HG03039 (cell line): ENCODE results near the gene DEGS2.

Experiments
- ATAC-seq: cut with Tn5 transposase; IDR thresholded peaks from one replicate; pipeline ENCODE4 v1.9.1; 2021; ENCODE audit warnings: mild to moderate bottlenecking, moderate library complexity; ENCODE audit not compliant: unreplicated experiment

Gene DEGS2

DNA sequence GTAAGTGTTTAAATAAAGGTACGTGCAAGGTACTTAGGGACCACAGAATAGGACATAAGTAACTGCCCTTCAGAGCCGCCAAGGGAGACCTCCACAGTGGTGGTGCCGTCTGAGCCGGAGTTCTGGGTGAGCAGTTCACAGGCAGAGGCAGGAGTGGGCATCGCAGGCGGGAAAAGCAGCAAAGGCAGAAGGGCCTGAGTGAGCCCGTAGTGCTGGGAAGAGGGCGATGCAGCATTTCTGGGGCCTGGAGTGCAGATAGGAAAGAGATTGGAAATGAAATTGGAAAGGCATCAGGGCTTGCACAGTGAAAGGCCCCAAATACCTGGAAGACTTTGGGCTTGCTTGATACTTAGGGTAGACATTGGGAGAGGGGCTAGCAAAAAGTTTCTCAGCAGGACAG, 61.3 kb downstream of the DEGS2 start:
- ATAC-seq = no peak

DNA sequence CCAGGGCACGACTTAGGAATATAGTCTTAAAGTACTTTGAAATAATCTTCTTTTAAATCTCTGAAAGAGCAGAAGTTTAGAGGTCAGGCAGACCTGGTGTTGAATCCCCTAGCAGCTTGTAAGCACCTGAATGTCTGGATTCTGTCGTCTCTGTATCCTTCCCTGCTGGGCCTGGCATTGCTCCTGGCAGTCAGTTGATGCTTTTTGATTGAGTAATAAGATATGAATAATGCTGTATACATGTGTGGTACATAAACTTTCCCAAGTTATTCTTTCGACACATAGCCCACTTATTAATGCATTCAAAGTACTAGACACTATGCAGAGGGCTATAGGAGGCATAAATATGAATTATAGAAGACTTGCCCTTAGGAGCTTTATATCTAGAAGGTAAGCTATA, 62.8 kb downstream of the DEGS2 start:
- ATAC-seq = no peak
